Spleen (tissue), 7 donors: ENCODE measurements around the gene PPP1R3G.

ENCODE experiments used
- CTCF ChIP-seq, 11 experiments: fragments of 200-600 bp in 7 of 11; fragments of 450-650 bp in 4 of 11; sonication (generic) in 4 of 11; IDR thresholded peaks in 8 of 11; conservative IDR thresholded peaks in 3 of 11; 1 replicate in 7 of 11; 2 replicates in 4 of 11; pipeline versions ENCODE4 v1.4.0 to v1.8.0; 2016 to 2021; ENCODE audit warnings: antibody characterized with exemption in 11 of 11, inconsistent platforms in 4 of 11, mild to moderate bottlenecking in 1 of 11
- POLR2A ChIP-seq, 3 donors: fragments of 450-650 bp; IDR thresholded peaks; one replicate each; pipeline ENCODE4 v1.5.1; 2017; ENCODE audit warnings: antibody characterized with exemption in 3 of 3, mild to moderate bottlenecking in 1 of 3
- donor health status: DM: no; HTN: no; CAD: no; lungs with moderate emphysema.
- donor health status: DM: no; HTN: no; CAD: no.
- donor health status: DM: no; HTN: no; CAD: no.

- TF ChIP-seq POLR2A (IDR thresholded peaks at IDR 0.05) (no peak), CTCF (IDR thresholded peaks at IDR 0.05 in 8 of 11, conservative IDR thresholded peaks at IDR 0.05 in 3 of 11) (no peak)
Observed at GRCh38 chr6:5083307-5083583, 1.9 kb upstream of the PPP1R3G start.
